ENCODE data around the gene SEPTIN5.

GRCh38 chr22:19713650-19714311 is 522 bp upstream of the SEPTIN5 start:
- TF ChIP-seq MEF2A (IDR thresholded peaks at IDR 0.05; ENCODE audit: borderline replicate concordance, low read depth) (no peak), CTCF (IDR thresholded peaks at IDR 0.05) (no peak), EZH2phosphoT487 (IDR thresholded peaks at IDR 0.05; ENCODE audit: borderline replicate concordance, low read depth) (no peak), EP300 (IDR thresholded peaks at IDR 0.05; ENCODE audit: borderline replicate concordance in 1 of 2, low read depth in 1 of 2, low read length in 1 of 2) (no peak), RAD21 (IDR thresholded peaks at IDR 0.05; ENCODE audit: low read length) (peak; percentile 15; the same call in 1 of the 2 replicates), MXI1 (IDR thresholded peaks at IDR 0.05; ENCODE audit: low read depth, low read length) (peak; percentile 55), JUND (IDR thresholded peaks at IDR 0.05) (no peak), YY1 (IDR thresholded peaks at IDR 0.05; ENCODE audit: low read depth) (no peak)
- TF ChIP-seq, protein P1, sequence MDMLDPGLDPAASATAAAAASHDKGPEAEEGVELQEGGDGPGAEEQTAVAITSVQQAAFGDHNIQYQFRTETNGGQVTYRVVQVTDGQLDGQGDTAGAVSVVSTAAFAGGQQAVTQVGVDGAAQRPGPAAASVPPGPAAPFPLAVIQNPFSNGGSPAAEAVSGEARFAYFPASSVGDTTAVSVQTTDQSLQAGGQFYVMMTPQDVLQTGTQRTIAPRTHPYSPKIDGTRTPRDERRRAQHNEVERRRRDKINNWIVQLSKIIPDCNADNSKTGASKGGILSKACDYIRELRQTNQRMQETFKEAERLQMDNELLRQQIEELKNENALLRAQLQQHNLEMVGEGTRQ (IDR thresholded peaks at IDR 0.05; ENCODE audit: borderline replicate concordance, low read depth, low read length), result no peak
- TF ChIP-seq, protein P2, sequence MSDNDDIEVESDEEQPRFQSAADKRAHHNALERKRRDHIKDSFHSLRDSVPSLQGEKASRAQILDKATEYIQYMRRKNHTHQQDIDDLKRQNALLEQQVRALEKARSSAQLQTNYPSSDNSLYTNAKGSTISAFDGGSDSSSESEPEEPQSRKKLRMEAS (IDR thresholded peaks at IDR 0.05; ENCODE audit: low read depth), result no peak
